PC-9 (cell line): ENCODE results near the gene RALGPS1. TPM values are rescaled to one million over a fixed set of nuclear protein-coding genes. Genes with fewer than 3 reads are reported as not detected.
A peak's percentile ranks its signal among the peaks of the same experiment; 100 is the strongest.

Experiments used
- BruUV-seq: library from RNA; stranded (reverse); fragments of 400-500 nt; replicated peaks from 2 replicates; lab custom pipeline; 2021; lab: Mats Ljungman, UMichigan
- CTCF ChIA-PET: fragments of 300-600 bp; sonication (Branson Sonifier 250); formaldehyde crosslinking; loops from one replicate; lab custom pipeline; 2022; ENCODE audit warnings: antibody characterized with exemption; lab: Charles Lee
- POLR2A ChIA-PET: fragments of 300-600 bp; sonication (Branson Sonifier 250); formaldehyde crosslinking; loops from one replicate; lab custom pipeline; 2022; ENCODE audit warnings: antibody characterized with exemption; ENCODE audit not compliant: unreplicated experiment; lab: Charles Lee
- DNase-seq, 2 experiments: peaks; one replicate each; pipeline versions ENCODE4 v3.0.0 to v3.0.0-alpha.2; 2015 to 2022; ENCODE audit warnings: mixed read lengths in 1 of 2
- H2AFZ ChIP-seq: fragments of 200-600 bp; sonication (generic); 2 replicates; pipeline ENCODE4 v1.8.1; 2017; ENCODE audit warnings: antibody characterized with exemption
- H3F3A ChIP-seq: fragments of 200-600 bp; sonication (generic); 2 replicates; pipeline ENCODE4 v1.8.1; 2017; ENCODE audit warnings: antibody characterized with exemption, mild to moderate bottlenecking, low read depth; ENCODE audit not compliant: insufficient read depth
- H3K27ac ChIP-seq: fragments of 200-600 bp; sonication (generic); 2 replicates; pipeline ENCODE4 v1.6.1; 2016; ENCODE audit warnings: mixed run types
- H3K27me3 ChIP-seq: fragments of 200-600 bp; sonication (generic); 2 replicates; pipeline ENCODE4 v1.6.1; 2016; ENCODE audit warnings: low read depth, mixed run types; ENCODE audit not compliant: insufficient read depth
- H3K36me3 ChIP-seq: fragments of 200-600 bp; sonication (generic); 2 replicates; pipeline ENCODE4 v1.6.1; 2016; ENCODE audit warnings: low read depth, mixed run types
- H3K4me1 ChIP-seq: fragments of 200-600 bp; sonication (generic); replicated peaks from 2 replicates; pipeline ENCODE4 v1.6.1; 2016; ENCODE audit warnings: mixed run types; ENCODE audit not compliant: insufficient read depth
- H3K4me2 ChIP-seq: fragments of 200-600 bp; sonication (generic); 2 replicates; pipeline ENCODE4 v1.6.1; 2017; ENCODE audit warnings: mixed run types
- H3K4me3 ChIP-seq: fragments of 200-600 bp; sonication (generic); 2 replicates; pipeline ENCODE4 v1.6.1; 2016; ENCODE audit warnings: mixed run types
- H3K79me2 ChIP-seq: fragments of 200-600 bp; sonication (generic); 2 replicates; pipeline ENCODE4 v1.6.1; 2017; ENCODE audit warnings: low read depth, mixed run types
- H3K9me2 ChIP-seq: fragments of 200-600 bp; sonication (generic); 2 replicates; pipeline ENCODE4 v1.8.1; 2017; ENCODE audit warnings: mild to moderate bottlenecking; ENCODE audit not compliant: insufficient read depth
- H3K9me3 ChIP-seq: fragments of 200-600 bp; sonication (generic); 2 replicates; pipeline ENCODE4 v1.8.1; 2016; ENCODE audit warnings: low read depth; ENCODE audit not compliant: insufficient read depth
- H4K20me1 ChIP-seq: fragments of 200-600 bp; sonication (generic); 2 replicates; pipeline ENCODE4 v1.8.1; 2017; ENCODE audit not compliant: insufficient read depth
- CTCF ChIP-seq: fragments of 200-600 bp; sonication (generic); conservative IDR thresholded peaks from 2 replicates; pipeline ENCODE4 v1.6.1; 2017; ENCODE audit warnings: mixed run types, antibody characterized with exemption, mild to moderate bottlenecking, moderate library complexity
- EZH2 ChIP-seq: fragments of 200-600 bp; sonication (generic); IDR thresholded peaks from 2 replicates; pipeline ENCODE4 v1.8.0; 2017; ENCODE audit warnings: antibody characterized with exemption, low read depth
- intact Hi-C: fragments of 100-400 bp; cut with micrococcal nuclease; formaldehyde crosslinking; loops from one replicate; pipeline ENCODE4 v1.10.0; 2022; ENCODE audit not compliant: unreplicated experiment
- total RNA-seq: library from RNA; stranded (reverse); gene quantifications from 2 replicates; pipeline ENCODE4 v1.2.3, GENCODE V29; 2021

RALGPS1 gene
- total RNA-seq, 1 experiment from 2014 or later = 23.3 TPM

GRCh38 chr9:127245637-127246164, 331.1 kb downstream of the RALGPS1 start:
- peak overlapping the region; percentile 72 for H3K4me3 ChIP-seq
- ChIA-PET POLR2A (interaction anchor here (0.6 to 0.7 kb wide), 2 partner anchors 25 to 193 kb away, joined by 3 to 9 read pairs; no protein-coding TSS in a partner anchor), CTCF (no interaction called here)
- 0 out of 2 replicates have a peak, but pooled peaks cover 4% of the 10 kb centered on the region for H3K4me1 ChIP-seq
- H3K9me2 ChIP-seq = no peaks in the 10 kb centered on the region
- H3K9me3 ChIP-seq = no peaks in the 10 kb centered on the region
- no peak for TF ChIP-seq EZH2
- TF ChIP-seq CTCF = no peak
- BruUV-seq = TSS peak; percentile 20
- no peaks in the 10 kb centered on the region for H3K36me3 ChIP-seq
- H3K27me3 ChIP-seq = no peaks in the 10 kb centered on the region
- H3K27ac ChIP-seq = no peak overlapping the region
- intact Hi-C loops = no loop called here
- DNase-seq = no peak
- H4K20me1 ChIP-seq = no peaks in the 10 kb centered on the region
- H3K79me2 ChIP-seq = no peaks in the 10 kb centered on the region
- H3F3A ChIP-seq = peaks cover 4% of the 10 kb centered on the region; the same call in 1 of the 2 replicates
- H2AFZ ChIP-seq = peak overlapping the region; percentile 90
- peak overlapping the region; percentile 82 for H3K4me2 ChIP-seq

- H3K79me2 ChIP-seq = no peaks in the 10 kb centered on the region
- no peaks in the 10 kb centered on the region for H3K9me3 ChIP-seq
- no peak overlapping the region for H3K4me2 ChIP-seq
- H4K20me1 ChIP-seq = no peaks in the 10 kb centered on the region
- H3K27ac ChIP-seq = no peak overlapping the region
- no peak overlapping the region for H3K4me3 ChIP-seq
- POLR2A ChIA-PET = no interaction called here
- no peaks in the 10 kb centered on the region for H3K9me2 ChIP-seq
- no peak for DNase-seq
- TF ChIP-seq EZH2 = no peak
- TF ChIP-seq CTCF = no peak
- H2AFZ ChIP-seq = no peak overlapping the region
- H3K27me3 ChIP-seq = no peaks in the 10 kb centered on the region
- CTCF ChIA-PET = interaction anchor here (0.6 kb wide), 2 partner anchors 53 to 444 kb away, joined by 5 read pairs; partner anchors contain the start of gene ZBTB43
- intact Hi-C loops = no loop called here
- H3F3A ChIP-seq = peaks cover 4% of the 10 kb centered on the region; the same call in 1 of the 2 replicates
- 0 out of 2 replicates have a peak, but pooled peaks cover 4% of the 10 kb centered on the region for H3K4me1 ChIP-seq
- H3K36me3 ChIP-seq = no peaks in the 10 kb centered on the region
- BruUV-seq = no TSS peak
Measured at GRCh38 chr9:127248241-127248640, 333.7 kb downstream of the RALGPS1 start.

DNA sequence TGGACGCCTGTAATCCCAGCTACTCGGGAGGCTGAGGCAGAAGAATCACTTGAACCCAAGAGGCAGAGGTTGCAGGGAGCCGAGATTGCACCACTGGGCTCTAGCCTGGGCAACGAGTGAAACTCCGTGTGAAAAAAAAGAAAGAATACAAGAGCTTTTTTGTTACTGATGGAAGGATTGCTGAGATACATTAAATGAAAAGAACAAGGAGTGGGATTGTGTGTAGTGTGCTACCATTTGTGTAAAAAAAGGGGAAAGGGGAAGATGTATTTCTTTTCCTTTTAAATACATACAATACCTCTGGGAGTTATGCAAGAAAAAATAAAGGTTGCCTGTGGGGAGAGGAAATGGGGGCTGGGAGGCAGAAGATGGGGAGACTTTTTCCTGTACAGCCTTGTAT, 335.3 kb downstream of the RALGPS1 start:
- Histone ChIP-seq H2AFZ (no peak overlapping the region), H3K79me2 (no peaks in the 10 kb centered on the region), H4K20me1 (no peaks in the 10 kb centered on the region), H3K27ac (no peak overlapping the region), H3K9me3 (no peaks in the 10 kb centered on the region), H3K4me1 (no peaks in the 10 kb centered on the region), H3F3A (no peaks in the 10 kb centered on the region), H3K9me2 (no peaks in the 10 kb centered on the region), H3K4me3 (no peak overlapping the region), H3K4me2 (no peak overlapping the region), H3K36me3 (no peaks in the 10 kb centered on the region), H3K27me3 (no peaks in the 10 kb centered on the region)
- intact Hi-C loops = no loop called here
- DNase-seq = no peak
- TF ChIP-seq EZH2 (no peak), CTCF (no peak)
- ChIA-PET CTCF (no interaction called here), POLR2A (no interaction called here)
- no TSS peak for BruUV-seq
